HCT116 (cell line): ENCODE data around the gene EDEM1.

Source experiments
- CEBPB ChIP-seq: IDR thresholded peaks from 2 replicates; pipeline ENCODE4 v1.6.1; 2012; ENCODE audit warnings: low read depth
- EGR1 ChIP-seq: IDR thresholded peaks from 2 replicates; pipeline ENCODE4 v1.6.1; 2012; ENCODE audit warnings: low read depth
- EZH2 ChIP-seq: fragments of 200-600 bp; sonication (generic); IDR thresholded peaks from 2 replicates; pipeline ENCODE4 v1.6.1; 2017; ENCODE audit warnings: antibody characterized with exemption, mixed run types
- EZH2phosphoT487 ChIP-seq: fragments of 200-600 bp; IDR thresholded peaks from 2 replicates; pipeline ENCODE4 v1.6.1; 2018; ENCODE audit warnings: antibody characterized with exemption, borderline replicate concordance
- POLR2AphosphoS5 ChIP-seq: IDR thresholded peaks from 2 replicates; pipeline ENCODE4 v1.6.1; 2011; ENCODE audit warnings: mild to moderate bottlenecking, low read depth, low read length, moderate library complexity
- RAD21 ChIP-seq: IDR thresholded peaks from 2 replicates; pipeline ENCODE4 v1.6.1; 2012; ENCODE audit warnings: low read depth, mild to moderate bottlenecking
- SP1 ChIP-seq: IDR thresholded peaks from 2 replicates; pipeline ENCODE4 v1.6.1; 2012; ENCODE audit warnings: low read depth
- TCF7L2 ChIP-seq: IDR thresholded peaks from 2 replicates; pipeline ENCODE4 v1.7.0; 2011; ENCODE audit warnings: borderline replicate concordance, inconsistent platforms; ENCODE audit not compliant: insufficient read depth, insufficient read length; ENCODE audit errors: extremely low read depth
- YY1 ChIP-seq: IDR thresholded peaks from 2 replicates; pipeline ENCODE4 v1.6.1; 2011; ENCODE audit warnings: low read length, low read depth, moderate library complexity, mild to moderate bottlenecking; ENCODE audit not compliant: insufficient replicate concordance; ENCODE audit errors: extremely low read depth
- ZNF274 ChIP-seq: fragments of 200-500 bp; sonication (Bioruptor generic); IDR thresholded peaks from 2 replicates; pipeline ENCODE4 v1.6.1; 2014; ENCODE audit warnings: mild to moderate bottlenecking, low read depth, low read length, inconsistent platforms
- TF ChIP-seq, protein P1 (sequence below), 3 experiments: fragments of 200-600 bp in 1 of 3; sonication (generic) in 1 of 3; IDR thresholded peaks in 2 of 3; conservative IDR thresholded peaks in 1 of 3; 2 replicates each; pipeline ENCODE4 v1.5.1; 2012 to 2017; ENCODE audit warnings: low read depth in 2 of 3, low read length in 2 of 3, antibody characterized with exemption in 1 of 3, borderline replicate concordance in 1 of 3, control low read depth in 1 of 3, mild to moderate bottlenecking in 1 of 3, mixed read lengths in 1 of 3, mixed run types in 1 of 3, moderate library complexity in 1 of 3; ENCODE audit not compliant: insufficient read depth in 1 of 3
- TF ChIP-seq, protein P2 (sequence below): IDR thresholded peaks from 2 replicates; pipeline ENCODE4 v1.6.1; 2012

DNA sequence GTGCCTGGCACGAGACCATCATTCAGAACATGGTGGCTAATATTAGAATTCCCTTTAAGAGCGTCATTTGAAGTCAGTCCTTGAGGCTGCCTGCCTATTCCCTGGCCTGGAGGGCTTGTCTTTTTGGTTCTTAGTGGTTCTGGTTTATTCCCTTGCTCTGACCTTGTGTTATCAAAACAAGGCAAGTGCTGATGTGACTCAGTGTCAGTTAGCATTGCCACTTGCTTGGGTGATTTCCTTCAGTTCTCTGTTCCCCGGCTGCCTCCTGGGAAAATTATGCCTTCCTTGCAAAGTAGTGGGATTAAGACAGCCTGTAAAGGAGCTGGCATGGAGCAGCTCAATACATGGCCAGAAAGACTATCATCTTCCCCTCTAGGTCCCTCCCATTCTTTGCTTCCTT lies 64.6 kb downstream of the EDEM1 start:
- no peak for TF ChIP-seq EZH2
- TF ChIP-seq EZH2phosphoT487, result no peak
- TF ChIP-seq, protein P1, sequence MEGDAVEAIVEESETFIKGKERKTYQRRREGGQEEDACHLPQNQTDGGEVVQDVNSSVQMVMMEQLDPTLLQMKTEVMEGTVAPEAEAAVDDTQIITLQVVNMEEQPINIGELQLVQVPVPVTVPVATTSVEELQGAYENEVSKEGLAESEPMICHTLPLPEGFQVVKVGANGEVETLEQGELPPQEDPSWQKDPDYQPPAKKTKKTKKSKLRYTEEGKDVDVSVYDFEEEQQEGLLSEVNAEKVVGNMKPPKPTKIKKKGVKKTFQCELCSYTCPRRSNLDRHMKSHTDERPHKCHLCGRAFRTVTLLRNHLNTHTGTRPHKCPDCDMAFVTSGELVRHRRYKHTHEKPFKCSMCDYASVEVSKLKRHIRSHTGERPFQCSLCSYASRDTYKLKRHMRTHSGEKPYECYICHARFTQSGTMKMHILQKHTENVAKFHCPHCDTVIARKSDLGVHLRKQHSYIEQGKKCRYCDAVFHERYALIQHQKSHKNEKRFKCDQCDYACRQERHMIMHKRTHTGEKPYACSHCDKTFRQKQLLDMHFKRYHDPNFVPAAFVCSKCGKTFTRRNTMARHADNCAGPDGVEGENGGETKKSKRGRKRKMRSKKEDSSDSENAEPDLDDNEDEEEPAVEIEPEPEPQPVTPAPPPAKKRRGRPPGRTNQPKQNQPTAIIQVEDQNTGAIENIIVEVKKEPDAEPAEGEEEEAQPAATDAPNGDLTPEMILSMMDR (IDR thresholded peaks at IDR 0.05 in 2 of 3, conservative IDR thresholded peaks at IDR 0.05 in 1 of 3; ENCODE audit: borderline replicate concordance in 1 of 3, insufficient read depth in 1 of 3, low read depth in 2 of 3, low read length in 2 of 3), result no peak
- no peak for TF ChIP-seq CEBPB
- TF ChIP-seq POLR2AphosphoS5, result no peak
- no peak for TF ChIP-seq EGR1
- no peak for TF ChIP-seq ZNF274
- TF ChIP-seq SP1, result no peak
- no peak for TF ChIP-seq RAD21
- TF ChIP-seq TCF7L2, result no peak
- TF ChIP-seq YY1, result no peak
- TF ChIP-seq, protein P2, sequence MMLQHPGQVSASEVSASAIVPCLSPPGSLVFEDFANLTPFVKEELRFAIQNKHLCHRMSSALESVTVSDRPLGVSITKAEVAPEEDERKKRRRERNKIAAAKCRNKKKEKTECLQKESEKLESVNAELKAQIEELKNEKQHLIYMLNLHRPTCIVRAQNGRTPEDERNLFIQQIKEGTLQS, result no peak
